Myometrial cell (primary cell): ENCODE data around the gene FOLR1. TPM values are rescaled to one million over a fixed set of nuclear protein-coding genes. Genes with fewer than 3 reads are reported as not detected.

Source experiments
- total RNA-seq: library from RNA; depleted of rRNA; stranded (reverse); fragments of >200 nt; gene quantifications from 2 replicates; pipeline ENCODE4 v1.2.3, GENCODE V29; 2015

The FOLR1 gene
- total RNA-seq: 1.2 TPM in 1 of 2 replicates, not detected in the other

DNA sequence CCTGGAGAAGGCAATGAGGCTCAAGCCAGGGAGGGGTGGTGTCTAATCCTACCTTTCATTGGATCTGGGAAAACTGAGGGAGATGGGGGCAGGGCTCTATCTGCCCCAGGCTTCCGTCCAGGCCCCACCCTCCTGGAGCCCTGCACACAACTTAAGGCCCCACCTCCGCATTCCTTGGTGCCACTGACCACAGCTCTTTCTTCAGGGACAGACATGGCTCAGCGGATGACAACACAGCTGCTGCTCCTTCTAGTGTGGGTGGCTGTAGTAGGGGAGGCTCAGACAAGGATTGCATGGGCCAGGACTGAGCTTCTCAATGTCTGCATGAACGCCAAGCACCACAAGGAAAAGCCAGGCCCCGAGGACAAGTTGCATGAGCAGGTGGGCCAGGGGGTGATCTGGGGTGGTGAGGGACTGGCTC, at the start of gene FOLR1:
Gene FOLR1, plus strand, starts transcription at position 180 of the 421 bp plus-strand sequence. Its CDS starts 34 bp downstream, at position 214.

DNA sequence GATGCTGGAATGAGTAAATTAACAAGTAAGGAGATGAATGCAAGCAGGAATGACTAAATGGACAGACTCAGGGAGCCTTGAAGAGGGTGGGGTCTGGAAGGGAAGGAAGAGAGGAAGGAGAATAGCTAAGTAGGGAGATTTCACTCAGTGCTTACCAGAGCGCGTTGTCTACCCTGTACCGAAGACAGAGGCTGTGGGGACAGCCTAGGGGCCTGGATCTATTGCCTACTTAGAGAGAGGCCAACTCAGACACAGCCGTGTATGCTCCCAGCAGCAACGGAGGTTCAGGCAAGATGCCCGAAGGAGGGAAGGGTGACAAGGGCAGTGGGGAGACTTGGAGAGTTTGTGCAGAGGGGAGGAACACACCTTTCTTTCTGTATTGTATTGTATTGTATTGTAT, 24.7 kb downstream of the FOLR1 start, which contains the start of gene FOLR2:
Gene FOLR2, plus strand, starts transcription at position 157 of the 400 bp plus-strand sequence. CDS start 1,791 bp downstream, outside the sequence.

DNA sequence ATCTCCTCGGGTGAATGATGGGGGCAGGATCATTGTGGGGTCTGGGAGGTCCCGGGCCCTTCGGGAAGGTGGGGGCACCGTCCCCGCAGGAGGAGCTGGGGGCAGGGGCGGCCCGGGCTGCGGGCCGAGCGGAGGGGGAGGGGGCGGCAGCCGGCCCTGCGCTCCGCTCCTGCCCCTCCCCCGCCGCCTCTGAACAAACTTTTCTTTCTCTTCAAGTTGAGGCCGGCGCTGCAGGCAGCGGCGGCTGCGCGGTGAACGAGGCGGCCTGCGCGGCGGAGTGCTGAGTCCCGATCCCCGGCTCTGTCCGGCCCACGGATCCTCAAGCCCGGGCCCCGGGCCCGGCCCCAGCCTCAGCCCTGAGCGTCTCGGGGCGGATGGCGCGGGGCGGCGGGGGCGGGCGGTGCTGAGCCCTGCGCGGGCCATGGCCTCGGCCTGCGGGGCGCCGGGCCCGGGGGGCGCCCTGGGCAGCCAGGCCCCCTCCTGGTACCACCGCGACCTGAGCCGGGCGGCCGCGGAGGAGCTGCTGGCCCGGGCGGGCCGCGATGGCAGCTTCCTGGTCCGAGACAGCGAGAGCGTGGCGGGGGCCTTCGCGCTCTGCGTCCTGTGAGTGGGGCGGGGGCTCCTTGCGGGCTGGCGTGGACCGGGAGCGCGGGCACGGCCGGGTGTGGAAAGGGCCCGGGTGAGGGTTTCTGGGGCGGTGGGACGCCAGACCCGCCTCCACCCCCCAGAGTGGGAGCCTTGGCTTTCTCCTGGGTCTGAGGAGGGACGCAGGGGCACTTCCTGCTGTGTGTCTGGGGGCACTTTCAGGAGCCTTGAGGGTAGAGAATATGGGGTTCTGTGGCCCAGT, 32.8 kb downstream of the FOLR1 start, which contains the start of gene INPPL1:
Gene INPPL1, plus strand, starts transcription at position 204 of the 847 bp plus-strand sequence. Its CDS starts 218 bp downstream, at position 422.

DNA sequence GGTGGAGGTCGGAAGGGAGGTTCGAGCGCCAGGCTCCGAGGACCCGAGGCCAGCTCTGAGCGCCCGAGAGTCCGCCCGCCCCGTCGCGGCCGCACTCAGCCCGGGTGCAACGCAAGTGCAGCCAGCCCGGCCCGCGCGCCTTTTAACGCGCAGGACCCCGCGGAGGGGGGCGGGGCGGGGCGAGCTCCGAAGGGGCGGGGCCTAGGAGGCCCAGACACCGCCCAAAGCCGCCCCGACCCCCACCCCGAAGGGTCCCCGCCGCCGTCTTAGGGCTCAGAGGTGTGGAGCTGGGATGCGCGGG, 52.1 kb downstream of the FOLR1 start, which contains the start of gene PHOX2A:
Gene PHOX2A, minus strand, starts transcription at position 117 of the 301 bp plus-strand sequence. CDS start 172 bp downstream, outside the sequence.

Other genes starting within 250 kb of the FOLR1 start
- gene IL18BP, start 193.2 kb upstream of the FOLR1 start, total RNA-seq: 0.86 and 0.89 TPM in 2 replicates
- gene NUMA1, start 111.6 kb upstream of the FOLR1 start, total RNA-seq: 124 TPM in 2 replicates
- gene LRRC51, start 111.3 kb upstream of the FOLR1 start, total RNA-seq: 4.3 and 8.7 TPM in 2 replicates
- 171 and 225 TPM in 2 replicates for gene LAMTOR1, start 88.8 kb upstream of the FOLR1 start, total RNA-seq
- gene TOMT, start 86.2 kb upstream of the FOLR1 start, total RNA-seq: 1.9 TPM in 1 of 2 replicates, not detected in the other
- 52.3 and 85.6 TPM in 2 replicates for gene ANAPC15, start 79.4 kb upstream of the FOLR1 start, total RNA-seq
- gene FOLR3, start 56.4 kb upstream of the FOLR1 start, total RNA-seq: not detected in 2 replicates
- gene FOLR2, start 24.7 kb downstream of the FOLR1 start, total RNA-seq: not detected in 2 replicates
- 60.8 and 98.0 TPM in 2 replicates for gene INPPL1, start 32.6 kb downstream of the FOLR1 start, total RNA-seq
- 1.2 TPM in 1 of 2 replicates, not detected in the other for gene PHOX2A, start 52.0 kb downstream of the FOLR1 start, total RNA-seq
- gene CLPB, start 242.4 kb downstream of the FOLR1 start, total RNA-seq: 48.9 and 55.4 TPM in 2 replicates